CD4-positive, alpha-beta memory T cell (primary cell): ENCODE results near the gene OARD1. TPM values are rescaled to one million over a fixed set of nuclear protein-coding genes. Genes with fewer than 3 reads are reported as not detected.
A peak's percentile ranks its signal among the peaks of the same experiment; 100 is the strongest.

ENCODE experiments used
- CTCF ChIA-PET: fragments of 350-600 bp; sonication (Branson Sonifier 250); formaldehyde crosslinking; loops from one replicate; lab custom pipeline; 2021; ENCODE audit warnings: inconsistent platforms; ENCODE audit not compliant: partially characterized antibody; lab: Charles Lee
- POLR2A ChIA-PET: fragments of 350-600 bp; sonication (Branson Sonifier 250); formaldehyde crosslinking; loops from one replicate; lab custom pipeline; 2021; ENCODE audit not compliant: partially characterized antibody; lab: Charles Lee
- DNase-seq, 5 donors: peaks; one replicate each; pipeline versions ENCODE4 v3.0.0 to v3.0.0-alpha.2; 2020 to 2022; ENCODE audit warnings: mixed read lengths in 1 of 5
- H3K27ac ChIP-seq: one replicate; pipeline ENCODE4 v1.7.0; 2013; ENCODE audit warnings: low read depth, low read length
- H3K27me3 ChIP-seq: 2 replicates; pipeline ENCODE4 v1.7.0; 2013; ENCODE audit warnings: mild to moderate bottlenecking, low read length, moderate library complexity; ENCODE audit not compliant: insufficient read depth
- H3K36me3 ChIP-seq: 2 replicates; pipeline ENCODE4 v1.7.0; 2013; ENCODE audit warnings: mild to moderate bottlenecking, low read length, moderate library complexity; ENCODE audit not compliant: insufficient read depth
- H3K4me1 ChIP-seq: 2 replicates; pipeline ENCODE4 v1.7.0; 2013; ENCODE audit warnings: mild to moderate bottlenecking, low read length, moderate library complexity; ENCODE audit not compliant: insufficient read depth
- H3K4me3 ChIP-seq, 2 donors: one replicate each; pipeline ENCODE4 v1.7.0; 2013; ENCODE audit warnings: low read length in 2 of 2, mild to moderate bottlenecking in 1 of 2
- H3K9me3 ChIP-seq, 2 donors: one replicate each; pipeline ENCODE4 v1.7.0; 2013; ENCODE audit warnings: low read length in 2 of 2, control low read depth in 1 of 2; ENCODE audit not compliant: control insufficient read depth in 1 of 2
- H3K27ac Mint-ChIP-seq, 7 donors: one replicate each; pipeline ENCODE4 v1.8.0; 2020 to 2021; ENCODE audit warnings: mixed read lengths in 7 of 7, mild to moderate bottlenecking in 6 of 7, inconsistent platforms in 3 of 7, moderate library complexity in 3 of 7
- H3K27me3 Mint-ChIP-seq, 2 donors: one replicate each; pipeline ENCODE4 v1.8.0; 2020 to 2021; ENCODE audit warnings: mixed read lengths in 2 of 2
- H3K36me3 Mint-ChIP-seq, 2 donors: one replicate each; pipeline ENCODE4 v1.8.0; 2020 to 2021; ENCODE audit warnings: mixed read lengths in 2 of 2, inconsistent platforms in 1 of 2, mild to moderate bottlenecking in 1 of 2
- H3K4me1 Mint-ChIP-seq, 4 donors: one replicate each; pipeline ENCODE4 v1.8.0; 2020 to 2021; ENCODE audit warnings: mixed read lengths in 4 of 4, mild to moderate bottlenecking in 1 of 4
- H3K4me3 Mint-ChIP-seq, 8 donors: one replicate each; pipeline ENCODE4 v1.8.0; 2020 to 2021; ENCODE audit warnings: mixed read lengths in 8 of 8, mild to moderate bottlenecking in 7 of 8, moderate library complexity in 6 of 8, inconsistent platforms in 3 of 8
- H3K9me3 Mint-ChIP-seq, 8 donors: one replicate each; pipeline ENCODE4 v1.8.0; 2020 to 2021; ENCODE audit warnings: mixed read lengths in 8 of 8, mild to moderate bottlenecking in 5 of 8, inconsistent platforms in 3 of 8, moderate library complexity in 1 of 8
- intact Hi-C: fragments of 100-400 bp; cut with micrococcal nuclease; formaldehyde crosslinking; loops from one replicate; pipeline ENCODE4 v1.15.1; 2023
- polyA plus RNA-seq, 2 donors: library from polyadenylated mRNA; unstranded; fragments of 300-500 nt; fragmentation: Illumina TruSeq; gene quantifications; one replicate each; pipeline ENCODE4 v1.2.3, GENCODE V29; 2021
- total RNA-seq, 2 experiments: library from RNA; stranded (reverse); gene quantifications; one replicate each; pipeline ENCODE4 v1.2.3, GENCODE V29; 2021

The OARD1 gene
- total and polyA plus RNA-seq, 4 experiments from 2014 or later, result 41.0 to 56.7 (median 54.0) TPM

GRCh38 chr6:41071501-41071922 lies 644 bp downstream of the OARD1 start:
- Histone ChIP-seq H3K36me3 (peaks cover 17% of the 10 kb centered on the region), H3K27ac (peak overlapping the region; percentile 97), H3K9me3 (no peaks in the 10 kb centered on the region), H3K4me3 (peak overlapping the region; percentile 59 to 94), H3K4me1 (peaks cover 42% of the 10 kb centered on the region), H3K27me3 (no peaks in the 10 kb centered on the region)
- POLR2A ChIA-PET, result interaction anchor here (0.9 to 3.0 kb wide), 4 partner anchors 16 to 227 kb away, joined by 3 to 24 read pairs (median 6); no protein-coding TSS in a partner anchor
- peak overlapping the region; percentile 90 to 99 (median 97) for H3K27ac Mint-ChIP-seq
- H3K36me3 Mint-ChIP-seq, result peaks cover 16 to 55% of the 10 kb centered on the region in 2 donors
- H3K27me3 Mint-ChIP-seq, result no peaks in the 10 kb centered on the region
- peak overlapping the region; percentile 91 to 98 (median 96) for H3K4me3 Mint-ChIP-seq
- DNase-seq, result no peak
- CTCF ChIA-PET, result interaction anchor here (0.5 to 1.3 kb wide), 3 partner anchors 32 to 74 kb away, joined by 3 to 9 read pairs (median 3); no protein-coding TSS in a partner anchor
- peaks cover 0 to 5% (median 0%) of the 10 kb centered on the region in 8 donors for H3K9me3 Mint-ChIP-seq
- intact Hi-C loops, result loop anchor here (5.0 kb wide), 1 partner anchor 491 kb away; no protein-coding TSS in a partner anchor
- peaks cover 35 to 62% (median 49%) of the 10 kb centered on the region in 4 donors for H3K4me1 Mint-ChIP-seq

GRCh38 chr6:41066867-41067304 lies 5.3 kb downstream of the OARD1 start:
- Histone ChIP-seq H3K4me3 (no peak overlapping the region), H3K9me3 (no peaks in the 10 kb centered on the region), H3K27ac (no peak overlapping the region), H3K27me3 (no peaks in the 10 kb centered on the region), H3K36me3 (peaks cover 32% of the 10 kb centered on the region), H3K4me1 (peaks cover 15% of the 10 kb centered on the region)
- intact Hi-C loops, result loop anchor here (1.0 kb wide), 1 partner anchor 61 kb away; no protein-coding TSS in a partner anchor
- Mint-ChIP-seq H3K27me3 (no peaks in the 10 kb centered on the region), H3K36me3 (peaks cover 45 to 69% of the 10 kb centered on the region in 2 donors), H3K27ac (peak overlapping the region; percentile 15 to 82 (median 70)), H3K4me1 (peaks cover 15 to 25% (median 23%) of the 10 kb centered on the region in 4 donors), H3K9me3 (no peaks in the 10 kb centered on the region), H3K4me3 (peak overlapping the region in 1 of 8 donors; percentile 26)
- ChIA-PET POLR2A (no interaction called here), CTCF (interaction anchor here (0.9 to 4.5 kb wide), 7 partner anchors 8 to 62 kb away, joined by 3 to 22 read pairs (median 5); partner anchors contain the start of gene UNC5CL)
- peak; percentile 43 to 62 (median 54) for DNase-seq

- ChIA-PET CTCF (interaction anchor here (0.9 to 1.3 kb wide), 5 partner anchors 10 to 117 kb away, joined by 3 to 4 read pairs (median 3); no protein-coding TSS in a partner anchor), POLR2A (no interaction called here)
- H3K4me3 Mint-ChIP-seq, result no peak overlapping the region
- H3K27ac Mint-ChIP-seq, result no peak overlapping the region
- Histone ChIP-seq H3K27me3 (no peaks in the 10 kb centered on the region), H3K4me1 (peaks cover 5% of the 10 kb centered on the region), H3K4me3 (no peak overlapping the region), H3K9me3 (no peaks in the 10 kb centered on the region), H3K27ac (no peak overlapping the region), H3K36me3 (peaks cover 32% of the 10 kb centered on the region)
- H3K27me3 Mint-ChIP-seq, result no peaks in the 10 kb centered on the region
- no peaks in the 10 kb centered on the region for H3K9me3 Mint-ChIP-seq
- intact Hi-C loops, result no loop called here
- H3K4me1 Mint-ChIP-seq, result peaks cover 7 to 17% (median 11%) of the 10 kb centered on the region in 4 donors
- peaks cover 58 to 70% of the 10 kb centered on the region in 2 donors for H3K36me3 Mint-ChIP-seq
- no peak for DNase-seq
These were observed 6.6 kb downstream of the OARD1 start for GRCh38 chr6:41065550-41066026.

GRCh38 chr6:41064841-41065240 lies 7.3 kb downstream of the OARD1 start:
- intact Hi-C loops, result no loop called here
- Mint-ChIP-seq H3K4me1 (peaks cover 7 to 18% (median 7%) of the 10 kb centered on the region in 4 donors), H3K27me3 (no peaks in the 10 kb centered on the region), H3K27ac (no peak overlapping the region), H3K36me3 (peaks cover 66 to 72% of the 10 kb centered on the region in 2 donors), H3K4me3 (no peak overlapping the region), H3K9me3 (no peaks in the 10 kb centered on the region)
- ChIA-PET CTCF (interaction anchor here (1.2 to 1.3 kb wide), 2 partner anchors 12 to 37 kb away, joined by 3 to 4 read pairs; partner anchors contain the start of gene APOBEC2), POLR2A (no interaction called here)
- Histone ChIP-seq H3K4me1 (no peaks in the 10 kb centered on the region), H3K9me3 (no peaks in the 10 kb centered on the region), H3K36me3 (peaks cover 31% of the 10 kb centered on the region), H3K27ac (no peak overlapping the region), H3K4me3 (no peak overlapping the region), H3K27me3 (no peaks in the 10 kb centered on the region)
- DNase-seq, result no peak

- intact Hi-C loops, result no loop called here
- Histone ChIP-seq H3K27me3 (no peaks in the 10 kb centered on the region), H3K9me3 (no peaks in the 10 kb centered on the region), H3K27ac (no peak overlapping the region), H3K4me3 (no peak overlapping the region), H3K36me3 (peaks cover 22% of the 10 kb centered on the region), H3K4me1 (no peaks in the 10 kb centered on the region)
- ChIA-PET POLR2A (interaction anchor here (1.7 kb wide), 1 partner anchor 11 kb away, joined by 4 read pairs; the partner anchor contains the start of gene APOBEC2), CTCF (interaction anchor here (1.0 to 1.3 kb wide), 3 partner anchors 11 to 60 kb away, joined by 3 to 4 read pairs (median 3); partner anchors contain the start of gene APOBEC2)
- Mint-ChIP-seq H3K36me3 (peaks cover 70 to 72% of the 10 kb centered on the region in 2 donors), H3K27ac (no peak overlapping the region), H3K9me3 (no peaks in the 10 kb centered on the region), H3K4me3 (no peak overlapping the region), H3K27me3 (no peaks in the 10 kb centered on the region), H3K4me1 (peaks cover 7 to 16% (median 7%) of the 10 kb centered on the region in 4 donors)
- no peak for DNase-seq
These were observed 8.3 kb downstream of the OARD1 start for GRCh38 chr6:41063884-41064285.

- Histone ChIP-seq H3K4me1 (no peaks in the 10 kb centered on the region), H3K27ac (no peak overlapping the region)
- CTCF ChIA-PET, result interaction anchor here (1.2 kb wide), 1 partner anchor 34 kb away, joined by 5 read pairs; no protein-coding TSS in a partner anchor
These were observed 10.1 kb downstream of the OARD1 start for GRCh38 chr6:41062056-41062455.

GRCh38 chr6:41061196-41061726 lies 10.9 kb downstream of the OARD1 start:
- peaks cover 12% of the 10 kb centered on the region for H3K36me3 ChIP-seq
- DNase-seq, result no peak
- intact Hi-C loops, result no loop called here
- Mint-ChIP-seq H3K4me1 (peaks cover 0 to 4% (median under 1%) of the 10 kb centered on the region in 4 donors), H3K27me3 (no peaks in the 10 kb centered on the region), H3K4me3 (no peak overlapping the region), H3K9me3 (no peaks in the 10 kb centered on the region), H3K27ac (no peak overlapping the region), H3K36me3 (peaks cover 55 to 62% of the 10 kb centered on the region in 2 donors)
- ChIA-PET CTCF (no interaction called here), POLR2A (no interaction called here)
- H3K27ac ChIP-seq, result no peak overlapping the region
- no peak overlapping the region for H3K4me3 ChIP-seq
- H3K4me1 ChIP-seq, result no peaks in the 10 kb centered on the region
- H3K27me3 ChIP-seq, result no peaks in the 10 kb centered on the region
- no peaks in the 10 kb centered on the region for H3K9me3 ChIP-seq

More at GRCh38 chr6:41062056-41062455, 10.1 kb downstream of the OARD1 start:
- Histone ChIP-seq H3K4me3 (no peak overlapping the region), H3K9me3 (no peaks in the 10 kb centered on the region), H3K36me3 (peaks cover 16% of the 10 kb centered on the region), H3K27me3 (no peaks in the 10 kb centered on the region)
- Mint-ChIP-seq H3K36me3 (peaks cover 54 to 69% of the 10 kb centered on the region in 2 donors), H3K4me1 (peaks cover 5 to 9% (median 6%) of the 10 kb centered on the region in 4 donors), H3K9me3 (no peaks in the 10 kb centered on the region), H3K4me3 (no peak overlapping the region), H3K27me3 (no peaks in the 10 kb centered on the region), H3K27ac (no peak overlapping the region)
- no peak for DNase-seq
- POLR2A ChIA-PET, result interaction anchor here (1.7 kb wide), 1 partner anchor 9 kb away, joined by 4 read pairs; the partner anchor contains the start of gene APOBEC2
- intact Hi-C loops, result no loop called here
